H9 (cell line): ENCODE results near the gene GRB10. TPM values are rescaled to one million over a fixed set of nuclear protein-coding genes. Genes with fewer than 3 reads are reported as not detected.

ENCODE experiments used
- DNase-seq: peaks from one replicate; pipeline ENCODE4 v3.0.0-alpha.2; 2017
- H2AFZ ChIP-seq: one replicate; pipeline ENCODE4 v1.6.1; 2013; ENCODE audit warnings: mild to moderate bottlenecking, low read length, control low read depth, moderate library complexity
- H2AK5ac ChIP-seq: 2 replicates; pipeline ENCODE4 v1.6.1; 2013; ENCODE audit warnings: low read length, control low read depth, mixed read lengths; ENCODE audit not compliant: insufficient read length
- H2BK120ac ChIP-seq: one replicate; pipeline ENCODE4 v1.6.1; 2013; ENCODE audit warnings: low read depth, mild to moderate bottlenecking, low read length, control low read depth, inconsistent platforms; ENCODE audit not compliant: poor library complexity, severe bottlenecking
- H2BK12ac ChIP-seq: 2 replicates; pipeline ENCODE4 v1.6.1; 2013; ENCODE audit warnings: low read length, control low read depth, mixed read lengths, low read depth; ENCODE audit not compliant: insufficient read length
- H2BK15ac ChIP-seq: 2 replicates; pipeline ENCODE4 v1.6.1; 2013; ENCODE audit warnings: low read depth, low read length, control low read depth
- H2BK20ac ChIP-seq: one replicate; pipeline ENCODE4 v1.6.1; 2013; ENCODE audit warnings: low read depth, mild to moderate bottlenecking, low read length, control low read depth, inconsistent platforms; ENCODE audit not compliant: poor library complexity, severe bottlenecking
- H2BK5ac ChIP-seq: 2 replicates; pipeline ENCODE4 v1.6.1; 2013; ENCODE audit warnings: low read length, control low read depth, mixed read lengths; ENCODE audit not compliant: insufficient read length
- H3K14ac ChIP-seq: 2 replicates; pipeline ENCODE4 v1.6.1; 2013; ENCODE audit warnings: low read length, control low read depth; ENCODE audit not compliant: insufficient read depth
- H3K18ac ChIP-seq: 2 replicates; pipeline ENCODE4 v1.6.1; 2013; ENCODE audit warnings: low read depth, mild to moderate bottlenecking, mixed read lengths, low read length, control low read depth; ENCODE audit not compliant: insufficient read length
- H3K23ac ChIP-seq: 2 replicates; pipeline ENCODE4 v1.6.1; 2013; ENCODE audit warnings: low read length, control low read depth, mixed read lengths, low read depth; ENCODE audit not compliant: insufficient read length
- H3K23me2 ChIP-seq: 2 replicates; pipeline ENCODE4 v1.6.1; 2013; ENCODE audit warnings: low read depth, mild to moderate bottlenecking, mixed read lengths, low read length, control low read depth; ENCODE audit not compliant: insufficient read length, poor library complexity, severe bottlenecking
- H3K27ac ChIP-seq: 2 replicates; pipeline ENCODE4 v1.5.1; 2013; ENCODE audit warnings: low read length, control low read depth, mixed read lengths, low read depth; ENCODE audit not compliant: insufficient read length
- H3K27me3 ChIP-seq: 2 replicates; pipeline ENCODE4 v1.6.1; 2013; ENCODE audit warnings: low read length, control low read depth, inconsistent platforms; ENCODE audit not compliant: insufficient read depth
- H3K4ac ChIP-seq: 2 replicates; pipeline ENCODE4 v1.6.1; 2013; ENCODE audit warnings: low read depth, mild to moderate bottlenecking, control low read depth, inconsistent platforms, low read length, moderate library complexity
- H3K4me1 ChIP-seq: 2 replicates; pipeline ENCODE4 v1.6.1; 2013; ENCODE audit warnings: low read length, control low read depth, inconsistent platforms; ENCODE audit not compliant: insufficient read depth
- H3K4me2 ChIP-seq: 2 replicates; pipeline ENCODE4 v1.6.1; 2013; ENCODE audit warnings: low read length, control low read depth, mixed read lengths; ENCODE audit not compliant: insufficient read length, insufficient read depth
- H3K56ac ChIP-seq: 2 replicates; pipeline ENCODE4 v1.6.1; 2013; ENCODE audit warnings: low read depth, mild to moderate bottlenecking, mixed read lengths, low read length, control low read depth; ENCODE audit not compliant: insufficient read length
- H3K79me1 ChIP-seq: 2 replicates; pipeline ENCODE4 v1.6.1; 2013; ENCODE audit warnings: low read depth, mild to moderate bottlenecking, moderate library complexity, low read length, control low read depth, inconsistent platforms; ENCODE audit not compliant: insufficient read depth, poor library complexity, severe bottlenecking
- H3K79me2 ChIP-seq: 2 replicates; pipeline ENCODE4 v1.6.1; 2013; ENCODE audit warnings: low read length, control low read depth, inconsistent platforms; ENCODE audit not compliant: insufficient read depth
- H3K9ac ChIP-seq: 2 replicates; pipeline ENCODE4 v1.6.1; 2013; ENCODE audit warnings: low read length, control low read depth, mixed read lengths; ENCODE audit not compliant: insufficient read length; ENCODE audit errors: extremely low read depth
- H3K9me3 ChIP-seq: one replicate; pipeline ENCODE4 v1.6.1; 2013; ENCODE audit warnings: low read depth, low read length, inconsistent platforms; ENCODE audit not compliant: control insufficient read depth
- H3T11ph ChIP-seq: one replicate; pipeline ENCODE4 v1.6.1; 2013; ENCODE audit warnings: mild to moderate bottlenecking, low read length, control low read depth, inconsistent platforms
- H4K20me1 ChIP-seq: one replicate; pipeline ENCODE4 v1.6.1; 2013; ENCODE audit not compliant: control insufficient read depth, insufficient read length, insufficient read depth
- H4K5ac ChIP-seq: 2 replicates; pipeline ENCODE4 v1.6.1; 2013; ENCODE audit warnings: low read depth, mild to moderate bottlenecking, mixed read lengths, low read length, control low read depth; ENCODE audit not compliant: insufficient read length
- H4K8ac ChIP-seq: replicated peaks from 2 replicates; pipeline ENCODE4 v1.6.1; 2013; ENCODE audit warnings: low read length, control low read depth, mixed read lengths, low read depth; ENCODE audit not compliant: insufficient read length
- H4K91ac ChIP-seq: 2 replicates; pipeline ENCODE4 v1.6.1; 2013; ENCODE audit warnings: low read depth, mild to moderate bottlenecking, moderate library complexity, mixed read lengths, low read length, control low read depth; ENCODE audit not compliant: insufficient read length
- H3K27ac Mint-ChIP-seq, 3 experiments: 2 replicates in 2 of 3; 3 replicates in 1 of 3; pipeline ENCODE4 v1.8.0; 2020 to 2021; ENCODE audit warnings: mixed read lengths in 3 of 3, mild to moderate bottlenecking in 1 of 3, moderate library complexity in 1 of 3
- H3K27me3 Mint-ChIP-seq: 2 replicates; pipeline ENCODE4 v1.8.0; 2021; ENCODE audit warnings: low read depth, mild to moderate bottlenecking, moderate library complexity, mixed read lengths
- H3K36me3 Mint-ChIP-seq, 3 experiments: 2 replicates in 2 of 3; 3 replicates in 1 of 3; pipeline ENCODE4 v1.8.0; 2020 to 2021; ENCODE audit warnings: low read depth in 3 of 3, mixed read lengths in 3 of 3; ENCODE audit not compliant: insufficient read depth in 1 of 3
- H3K4me1 Mint-ChIP-seq, 2 experiments: 2 replicates each; pipeline ENCODE4 v1.8.0; 2020; ENCODE audit warnings: mixed read lengths in 2 of 2
- H3K4me3 Mint-ChIP-seq, 2 experiments: 2 replicates in 1 of 2; 3 replicates in 1 of 2; pipeline ENCODE4 v1.8.0; 2020 to 2021; ENCODE audit warnings: mild to moderate bottlenecking in 2 of 2, mixed read lengths in 2 of 2, moderate library complexity in 1 of 2
- H3K9me3 Mint-ChIP-seq, 2 experiments: 2 replicates in 1 of 2; 3 replicates in 1 of 2; pipeline ENCODE4 v1.8.0; 2020; ENCODE audit warnings: mild to moderate bottlenecking in 2 of 2, mixed read lengths in 2 of 2, moderate library complexity in 1 of 2
- WGBS: extraction: QIAGEN DNeasy Blood & Tissue Kit; methylation state at CpG from one replicate; pipeline ENCODE4 v1.1.7; 2013; ENCODE audit warnings: missing lambda C conversion rate, low lambda C conversion rate, mixed read lengths; ENCODE audit not compliant: insufficient read length; ENCODE audit errors: extremely low coverage; 5-methylcytosine and 5-hydroxymethylcytosine counted together
- total RNA-seq: library from RNA; stranded (reverse); gene quantifications from 2 replicates; pipeline ENCODE4 v1.2.1, GENCODE V29; 2021
- TF ChIP-seq, protein P1 (sequence below): fragments of 200-600 bp; sonication (generic); conservative IDR thresholded peaks from 3 replicates; pipeline ENCODE4 v1.8.0; 2021; ENCODE audit warnings: antibody characterized with exemption, mild to moderate bottlenecking

The GRB10 gene
- total RNA-seq, 1 experiment from 2014 or later = 108 TPM

DNA sequence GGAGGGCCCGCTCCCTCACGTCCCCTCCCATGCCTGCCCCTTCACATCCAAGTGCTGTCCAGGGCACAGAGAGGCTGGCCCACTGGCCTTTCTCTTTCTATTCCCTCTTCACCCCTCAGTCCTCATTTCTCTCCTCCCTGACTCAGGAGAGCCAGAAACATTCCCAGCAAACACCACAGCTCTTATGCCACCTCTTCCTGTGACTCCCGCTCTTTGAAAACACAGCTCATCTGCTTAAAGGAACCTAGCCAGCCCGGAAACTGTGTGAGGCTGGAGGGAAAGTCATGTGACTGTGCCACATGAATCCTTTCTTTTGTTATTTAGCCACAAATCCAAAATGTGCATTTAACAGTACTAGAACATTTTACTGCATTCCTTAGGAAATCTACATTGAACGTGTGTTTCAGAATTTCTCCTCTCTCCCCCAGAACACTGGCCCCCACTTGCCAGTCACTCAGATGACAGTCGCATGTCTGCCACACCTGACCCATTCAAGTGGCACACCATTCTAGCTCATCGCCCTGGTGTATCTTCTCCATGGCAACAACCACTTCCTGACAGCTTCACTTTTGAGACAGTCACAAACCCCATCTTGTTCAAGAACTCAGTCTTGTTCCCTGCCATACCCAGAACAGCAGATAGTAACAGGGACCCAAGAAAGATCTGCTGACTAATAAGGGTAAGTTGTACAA is 42.8 kb downstream of the GRB10 start:
- no peak overlapping the region for H4K91ac ChIP-seq
- no peaks in the 10 kb centered on the region for H3K23me2 ChIP-seq
- H2BK5ac ChIP-seq = no peak overlapping the region
- no peaks in the 10 kb centered on the region for H3K79me1 ChIP-seq
- H3K27me3 ChIP-seq = no peaks in the 10 kb centered on the region
- no peaks in the 10 kb centered on the region for H3K9me3 ChIP-seq
- H3K79me2 ChIP-seq = peaks cover 23% of the 10 kb centered on the region; the same call in 1 of the 2 replicates
- TF ChIP-seq, protein P1, sequence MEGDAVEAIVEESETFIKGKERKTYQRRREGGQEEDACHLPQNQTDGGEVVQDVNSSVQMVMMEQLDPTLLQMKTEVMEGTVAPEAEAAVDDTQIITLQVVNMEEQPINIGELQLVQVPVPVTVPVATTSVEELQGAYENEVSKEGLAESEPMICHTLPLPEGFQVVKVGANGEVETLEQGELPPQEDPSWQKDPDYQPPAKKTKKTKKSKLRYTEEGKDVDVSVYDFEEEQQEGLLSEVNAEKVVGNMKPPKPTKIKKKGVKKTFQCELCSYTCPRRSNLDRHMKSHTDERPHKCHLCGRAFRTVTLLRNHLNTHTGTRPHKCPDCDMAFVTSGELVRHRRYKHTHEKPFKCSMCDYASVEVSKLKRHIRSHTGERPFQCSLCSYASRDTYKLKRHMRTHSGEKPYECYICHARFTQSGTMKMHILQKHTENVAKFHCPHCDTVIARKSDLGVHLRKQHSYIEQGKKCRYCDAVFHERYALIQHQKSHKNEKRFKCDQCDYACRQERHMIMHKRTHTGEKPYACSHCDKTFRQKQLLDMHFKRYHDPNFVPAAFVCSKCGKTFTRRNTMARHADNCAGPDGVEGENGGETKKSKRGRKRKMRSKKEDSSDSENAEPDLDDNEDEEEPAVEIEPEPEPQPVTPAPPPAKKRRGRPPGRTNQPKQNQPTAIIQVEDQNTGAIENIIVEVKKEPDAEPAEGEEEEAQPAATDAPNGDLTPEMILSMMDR = no peak
- peaks cover 12 to 25% of the 10 kb centered on the region in 2 experiments for H3K4me1 Mint-ChIP-seq
- H3K4me3 Mint-ChIP-seq = no peak overlapping the region
- peaks cover 12 to 19% (median 18%) of the 10 kb centered on the region in 3 experiments for H3K36me3 Mint-ChIP-seq
- H4K20me1 ChIP-seq = no peaks in the 10 kb centered on the region
- H3K27ac Mint-ChIP-seq = peak overlapping the region in 2 of 3 experiments; percentile 26 to 83; a peak in 4 of 7 replicates
- H2AFZ ChIP-seq = no peak overlapping the region
- no peaks in the 10 kb centered on the region; the same call in 1 of the 2 replicates for H3K4me1 ChIP-seq
- no peaks in the 10 kb centered on the region for H3K27me3 Mint-ChIP-seq
- no peak overlapping the region for H3K9ac ChIP-seq
- no peak overlapping the region for H4K5ac ChIP-seq
- DNase-seq = no peak
- H3K4ac ChIP-seq = no peak overlapping the region
- no peak overlapping the region for H4K8ac ChIP-seq
- H2AK5ac ChIP-seq = no peak overlapping the region
- H3K27ac ChIP-seq = no peak overlapping the region
- no peak overlapping the region for H2BK20ac ChIP-seq
- no peak overlapping the region for H3K4me2 ChIP-seq
- H3K14ac ChIP-seq = no peak overlapping the region
- no peak overlapping the region for H2BK12ac ChIP-seq
- H3K9me3 Mint-ChIP-seq = peaks cover 0 to 10% of the 10 kb centered on the region in 2 experiments; a peak in 1 of 5 replicates
- no peak overlapping the region for H2BK15ac ChIP-seq
- WGBS = no CpG with 5 or more reads among the region's 7 CpGs
- H3K23ac ChIP-seq = no peak overlapping the region
- H2BK120ac ChIP-seq = no peak overlapping the region
- H3K18ac ChIP-seq = no peak overlapping the region
- H3T11ph ChIP-seq = no peak overlapping the region
- H3K56ac ChIP-seq = no peak overlapping the region
